IMR-90 (cell line): ENCODE data around the gene MESP2.

Source experiments
- CEBPB ChIP-seq: IDR thresholded peaks from 2 replicates; pipeline ENCODE4 v1.6.1; 2012; ENCODE audit warnings: low read depth, low read length, improper control_type of control experiment
- CHD1 ChIP-seq: IDR thresholded peaks from 2 replicates; pipeline ENCODE4 v1.6.1; 2012; ENCODE audit warnings: low read depth, low read length, improper control_type of control experiment
- ELK1 ChIP-seq: fragments of 150-350 bp; IDR thresholded peaks from 2 replicates; pipeline ENCODE4 v1.6.1; 2016; ENCODE audit warnings: low read depth, mild to moderate bottlenecking, low read length, moderate library complexity, borderline replicate concordance
- MAZ ChIP-seq: IDR thresholded peaks from 2 replicates; pipeline ENCODE4 v1.6.1; 2012; ENCODE audit warnings: low read depth, mild to moderate bottlenecking, low read length, improper control_type of control experiment, moderate library complexity, borderline replicate concordance
- MXI1 ChIP-seq: IDR thresholded peaks from 2 replicates; pipeline ENCODE4 v1.6.1; 2012; ENCODE audit warnings: low read depth, mild to moderate bottlenecking, low read length, moderate library complexity, borderline replicate concordance
- NFE2L2 ChIP-seq: fragments of 150-350 bp; IDR thresholded peaks from 2 replicates; pipeline ENCODE4 v1.6.1; 2016; ENCODE audit warnings: low read depth, mild to moderate bottlenecking, low read length
- POLR2A ChIP-seq: IDR thresholded peaks from 2 replicates; pipeline ENCODE4 v1.6.1; 2012; ENCODE audit warnings: mild to moderate bottlenecking, low read depth, low read length
- RAD21 ChIP-seq: IDR thresholded peaks from 2 replicates; pipeline ENCODE4 v1.6.1; 2012; ENCODE audit warnings: low read length, improper control_type of control experiment
- RCOR1 ChIP-seq: IDR thresholded peaks from 2 replicates; pipeline ENCODE4 v1.6.1; 2012; ENCODE audit warnings: mild to moderate bottlenecking, low read length, improper control_type of control experiment; ENCODE audit not compliant: insufficient replicate concordance
- RFX5 ChIP-seq: IDR thresholded peaks from 2 replicates; pipeline ENCODE4 v1.8.0; 2012; ENCODE audit warnings: low read depth, mild to moderate bottlenecking, low read length, moderate library complexity
- SMC3 ChIP-seq: fragments of 150-350 bp; IDR thresholded peaks from 2 replicates; pipeline ENCODE4 v1.6.1; 2016; ENCODE audit warnings: low read depth, mild to moderate bottlenecking, antibody characterized with exemption, low read length, moderate library complexity
- TF ChIP-seq, protein P1 (sequence below): conservative IDR thresholded peaks from 2 replicates; pipeline ENCODE4 v1.5.1; 2012; ENCODE audit warnings: mild to moderate bottlenecking, low read depth, low read length, improper control_type of control experiment
- TF ChIP-seq, protein P2 (sequence below): fragments of 150-350 bp; IDR thresholded peaks from 2 replicates; pipeline ENCODE4 v1.6.1; 2017; ENCODE audit warnings: mild to moderate bottlenecking, antibody characterized with exemption, low read length, low read depth

GRCh38 chr15:89769366-89769765, 6.8 kb upstream of the MESP2 start:
- no peak for TF ChIP-seq POLR2A
- TF ChIP-seq MAZ = no peak
- TF ChIP-seq, protein P1, sequence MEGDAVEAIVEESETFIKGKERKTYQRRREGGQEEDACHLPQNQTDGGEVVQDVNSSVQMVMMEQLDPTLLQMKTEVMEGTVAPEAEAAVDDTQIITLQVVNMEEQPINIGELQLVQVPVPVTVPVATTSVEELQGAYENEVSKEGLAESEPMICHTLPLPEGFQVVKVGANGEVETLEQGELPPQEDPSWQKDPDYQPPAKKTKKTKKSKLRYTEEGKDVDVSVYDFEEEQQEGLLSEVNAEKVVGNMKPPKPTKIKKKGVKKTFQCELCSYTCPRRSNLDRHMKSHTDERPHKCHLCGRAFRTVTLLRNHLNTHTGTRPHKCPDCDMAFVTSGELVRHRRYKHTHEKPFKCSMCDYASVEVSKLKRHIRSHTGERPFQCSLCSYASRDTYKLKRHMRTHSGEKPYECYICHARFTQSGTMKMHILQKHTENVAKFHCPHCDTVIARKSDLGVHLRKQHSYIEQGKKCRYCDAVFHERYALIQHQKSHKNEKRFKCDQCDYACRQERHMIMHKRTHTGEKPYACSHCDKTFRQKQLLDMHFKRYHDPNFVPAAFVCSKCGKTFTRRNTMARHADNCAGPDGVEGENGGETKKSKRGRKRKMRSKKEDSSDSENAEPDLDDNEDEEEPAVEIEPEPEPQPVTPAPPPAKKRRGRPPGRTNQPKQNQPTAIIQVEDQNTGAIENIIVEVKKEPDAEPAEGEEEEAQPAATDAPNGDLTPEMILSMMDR = no peak
- TF ChIP-seq SMC3 = no peak
- TF ChIP-seq ELK1 = no peak
- TF ChIP-seq RFX5 = no peak
- no peak for TF ChIP-seq RAD21
- no peak for TF ChIP-seq MXI1
- no peak for TF ChIP-seq NFE2L2
- TF ChIP-seq, protein P2, sequence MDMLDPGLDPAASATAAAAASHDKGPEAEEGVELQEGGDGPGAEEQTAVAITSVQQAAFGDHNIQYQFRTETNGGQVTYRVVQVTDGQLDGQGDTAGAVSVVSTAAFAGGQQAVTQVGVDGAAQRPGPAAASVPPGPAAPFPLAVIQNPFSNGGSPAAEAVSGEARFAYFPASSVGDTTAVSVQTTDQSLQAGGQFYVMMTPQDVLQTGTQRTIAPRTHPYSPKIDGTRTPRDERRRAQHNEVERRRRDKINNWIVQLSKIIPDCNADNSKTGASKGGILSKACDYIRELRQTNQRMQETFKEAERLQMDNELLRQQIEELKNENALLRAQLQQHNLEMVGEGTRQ = no peak
- no peak for TF ChIP-seq CEBPB
- no peak for TF ChIP-seq RCOR1
- no peak for TF ChIP-seq CHD1
